NCI-H2227 (cell line): Measurements from ENCODE around the gene RBM4.
"Not testable (repeated sequence)": the region's sequence is repeated elsewhere in the genome, so short reads cannot be mapped to it uniquely, and the experiment has no call there.

ENCODE experiments used
- DNase-seq: peaks from one replicate; lab custom pipeline; 2025; ENCODE audit not compliant: unreplicated experiment; lab: John Stamatoyannopoulos, UW

The RBM4 gene

GRCh38 chr11:66638177-66639065, at the start of gene RBM4:
Gene RBM4, plus strand, starts transcription at chr11:66638703. Its CDS starts 1,009 bp downstream, at chr11:66639712.
- peak; percentile 100 for DNase-seq

- not testable (repeated sequence) for DNase-seq
Observed at GRCh38 chr11:66589315-66589714, 49.2 kb upstream of the RBM4 start.

- no peak for DNase-seq
Observed at GRCh38 chr11:66589996-66590675, 48.4 kb upstream of the RBM4 start.

- DNase-seq: no peak
Observed at GRCh38 chr11:66591175-66591574, 47.3 kb upstream of the RBM4 start.

GRCh38 chr11:66592457-66593302, 45.8 kb upstream of the RBM4 start, which contains the start of the genes CCDC87 and CCS:
Gene CCDC87, minus strand, starts transcription at chr11:66593063. Its CDS starts 48 bp downstream, at chr11:66593015.
Gene CCS, plus strand, starts transcription at chr11:66593185. Its CDS starts 77 bp downstream, at chr11:66593262.
- DNase-seq: peak; percentile 96

GRCh38 chr11:66593303-66593635, 45.2 kb upstream of the RBM4 start:
- no peak for DNase-seq

GRCh38 chr11:66593650-66594049, 44.9 kb upstream of the RBM4 start:
- no peak for DNase-seq

GRCh38 chr11:66595245-66595904, 43.1 kb upstream of the RBM4 start:
- no peak for DNase-seq

GRCh38 chr11:66598993-66599392, 39.5 kb upstream of the RBM4 start:
- no peak for DNase-seq

GRCh38 chr11:66600219-66600618, 38.3 kb upstream of the RBM4 start:
- DNase-seq: no peak

GRCh38 chr11:66600631-66601233, 37.8 kb upstream of the RBM4 start:
- no peak for DNase-seq

GRCh38 chr11:66603072-66603471, 35.4 kb upstream of the RBM4 start:
- DNase-seq: no peak

- DNase-seq: no peak
Observed at GRCh38 chr11:66604155-66604554, 34.3 kb upstream of the RBM4 start.

- not testable (repeated sequence) for DNase-seq
Observed at GRCh38 chr11:66606608-66607007, 31.9 kb upstream of the RBM4 start.

GRCh38 chr11:66607126-66607834, 31.2 kb upstream of the RBM4 start:
- no peak for DNase-seq

- no peak for DNase-seq
Observed at GRCh38 chr11:66609721-66610617, 28.5 kb upstream of the RBM4 start.

GRCh38 chr11:66612458-66612857, 26.0 kb upstream of the RBM4 start:
- no peak for DNase-seq

GRCh38 chr11:66614073-66614472, 24.4 kb upstream of the RBM4 start:
- no peak for DNase-seq
